Measurements from ENCODE around the gene CAMKMT. TPM values are rescaled to one million over a fixed set of nuclear protein-coding genes. Genes with fewer than 3 reads are reported as not detected.

The CAMKMT gene
- total and polyA plus RNA-seq, 2 experiments from 2014 or later: 26.5 to 29.5 TPM

DNA sequence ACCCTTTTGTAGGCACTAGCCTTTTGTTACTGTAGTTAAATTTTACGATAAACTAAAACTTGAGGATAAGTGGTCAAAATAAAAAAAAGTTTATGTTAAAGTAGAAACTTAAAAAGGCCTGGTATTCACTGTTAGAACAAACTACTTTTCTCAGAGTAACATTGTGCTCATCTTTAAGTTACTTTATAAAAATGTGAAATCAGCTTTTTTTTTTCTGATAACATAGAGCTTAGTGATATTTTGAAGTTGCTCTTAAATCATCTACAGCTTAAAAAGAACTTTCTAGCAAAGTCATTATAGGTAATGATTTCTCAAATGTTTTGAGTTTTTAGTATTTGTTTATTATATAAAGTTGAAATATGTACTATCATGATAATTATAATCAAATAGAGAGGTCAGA, 125.3 kb downstream of the CAMKMT start:
- no peaks in the 10 kb centered on the region for H4K20me1 ChIP-seq (replicated peaks; ENCODE audit: insufficient read depth)
- no peaks in the 10 kb centered on the region for H3F3A ChIP-seq (replicated peaks; ENCODE audit: low read depth)
- no peak for ATAC-seq
- Mint-ChIP-seq H3K4me3 (no peak overlapping the region), H3K4me1 (no peaks in the 10 kb centered on the region), H3K9me3 (no peaks in the 10 kb centered on the region), H3K27me3 (ENCODE audit: insufficient read depth, low read depth, poor library complexity) (no peaks in the 10 kb centered on the region), H3K36me3 (ENCODE audit: low read depth) (no peaks in the 10 kb centered on the region), H3K27ac (no peak overlapping the region)
- H2AFZ ChIP-seq: no peak overlapping the region
- no peaks in the 10 kb centered on the region for H3K36me3 ChIP-seq (ENCODE audit: insufficient read depth)
- no peak overlapping the region for H3K4me3 ChIP-seq
- no peaks in the 10 kb centered on the region for H3K79me2 ChIP-seq (replicated peaks; ENCODE audit: insufficient read depth)
- H3K27ac ChIP-seq (ENCODE audit: low read depth): no peak overlapping the region
- no peaks in the 10 kb centered on the region for H3K27me3 ChIP-seq (ENCODE audit: insufficient read depth)
- H3K4me1 ChIP-seq (ENCODE audit: insufficient read depth): no peaks in the 10 kb centered on the region
- TF ChIP-seq ZNF114 (CRISPR knock-in tag; IDR thresholded peaks at IDR 0.05) (no peak), EZH2 (IDR thresholded peaks at IDR 0.05; ENCODE audit: low read depth, unreplicated experiment) (no peak), CREB1 (CRISPR knock-in tag; IDR thresholded peaks at IDR 0.05; ENCODE audit: low read depth) (no peak), POLR2AphosphoS5 (IDR thresholded peaks at IDR 0.05; ENCODE audit: low read depth) (no peak)
- no peaks in the 10 kb centered on the region for H3K9me2 ChIP-seq (ENCODE audit: insufficient read depth)
- H3K4me2 ChIP-seq: no peak overlapping the region
- DNase-seq (ENCODE audit: low spot score): no peak

- no peak overlapping the region for H3K4me3 ChIP-seq
- Mint-ChIP-seq H3K27ac (no peak overlapping the region), H3K27me3 (ENCODE audit: insufficient read depth, low read depth, poor library complexity) (no peaks in the 10 kb centered on the region), H3K36me3 (ENCODE audit: low read depth) (no peaks in the 10 kb centered on the region), H3K4me1 (peaks cover 5% of the 10 kb centered on the region; the same call in 1 of the 3 replicates), H3K9me3 (no peaks in the 10 kb centered on the region), H3K4me3 (no peak overlapping the region)
- H3K79me2 ChIP-seq (replicated peaks; ENCODE audit: insufficient read depth): no peaks in the 10 kb centered on the region
- DNase-seq (ENCODE audit: low spot score): no peak
- H4K20me1 ChIP-seq (replicated peaks; ENCODE audit: insufficient read depth): no peaks in the 10 kb centered on the region
- no peak overlapping the region for H3K4me2 ChIP-seq
- no peaks in the 10 kb centered on the region for H3K36me3 ChIP-seq (ENCODE audit: insufficient read depth)
- no peak for ATAC-seq
- H3K4me1 ChIP-seq (ENCODE audit: insufficient read depth): no peaks in the 10 kb centered on the region
- TF ChIP-seq ETS1 (IDR thresholded peaks at IDR 0.05) (no peak), EZH2phosphoT487 (IDR thresholded peaks at IDR 0.05; ENCODE audit: unreplicated experiment) (no peak), ZNF462 (CRISPR knock-in tag; IDR thresholded peaks at IDR 0.05) (no peak)
- TF ChIP-seq, protein P1, sequence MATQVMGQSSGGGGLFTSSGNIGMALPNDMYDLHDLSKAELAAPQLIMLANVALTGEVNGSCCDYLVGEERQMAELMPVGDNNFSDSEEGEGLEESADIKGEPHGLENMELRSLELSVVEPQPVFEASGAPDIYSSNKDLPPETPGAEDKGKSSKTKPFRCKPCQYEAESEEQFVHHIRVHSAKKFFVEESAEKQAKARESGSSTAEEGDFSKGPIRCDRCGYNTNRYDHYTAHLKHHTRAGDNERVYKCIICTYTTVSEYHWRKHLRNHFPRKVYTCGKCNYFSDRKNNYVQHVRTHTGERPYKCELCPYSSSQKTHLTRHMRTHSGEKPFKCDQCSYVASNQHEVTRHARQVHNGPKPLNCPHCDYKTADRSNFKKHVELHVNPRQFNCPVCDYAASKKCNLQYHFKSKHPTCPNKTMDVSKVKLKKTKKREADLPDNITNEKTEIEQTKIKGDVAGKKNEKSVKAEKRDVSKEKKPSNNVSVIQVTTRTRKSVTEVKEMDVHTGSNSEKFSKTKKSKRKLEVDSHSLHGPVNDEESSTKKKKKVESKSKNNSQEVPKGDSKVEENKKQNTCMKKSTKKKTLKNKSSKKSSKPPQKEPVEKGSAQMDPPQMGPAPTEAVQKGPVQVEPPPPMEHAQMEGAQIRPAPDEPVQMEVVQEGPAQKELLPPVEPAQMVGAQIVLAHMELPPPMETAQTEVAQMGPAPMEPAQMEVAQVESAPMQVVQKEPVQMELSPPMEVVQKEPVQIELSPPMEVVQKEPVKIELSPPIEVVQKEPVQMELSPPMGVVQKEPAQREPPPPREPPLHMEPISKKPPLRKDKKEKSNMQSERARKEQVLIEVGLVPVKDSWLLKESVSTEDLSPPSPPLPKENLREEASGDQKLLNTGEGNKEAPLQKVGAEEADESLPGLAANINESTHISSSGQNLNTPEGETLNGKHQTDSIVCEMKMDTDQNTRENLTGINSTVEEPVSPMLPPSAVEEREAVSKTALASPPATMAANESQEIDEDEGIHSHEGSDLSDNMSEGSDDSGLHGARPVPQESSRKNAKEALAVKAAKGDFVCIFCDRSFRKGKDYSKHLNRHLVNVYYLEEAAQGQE (IDR thresholded peaks at IDR 0.05; ENCODE audit: unreplicated experiment): no peak
- no peaks in the 10 kb centered on the region for H3K9me2 ChIP-seq (ENCODE audit: insufficient read depth)
- no peak overlapping the region for H3K27ac ChIP-seq (ENCODE audit: low read depth)
- H3K27me3 ChIP-seq (ENCODE audit: insufficient read depth): no peaks in the 10 kb centered on the region
- no peak overlapping the region for H2AFZ ChIP-seq
- no peaks in the 10 kb centered on the region for H3F3A ChIP-seq (replicated peaks; ENCODE audit: low read depth)
Measured at GRCh38 chr2:44490726-44491125, 129.0 kb downstream of the CAMKMT start.

All from GM23338 (cell line).